GM23338 (cell line): Measurements from ENCODE around the gene WDR70. TPM values are rescaled to one million over a fixed set of nuclear protein-coding genes. Genes with fewer than 3 reads are reported as not detected.

Experiments used
- ATAC-seq: fragments of 200-7000 bp; cut with Tn5 transposase; 3 replicates; pipeline ENCODE4 v1.9.1; 2020
- DNase-seq: peaks from one replicate; pipeline ENCODE4 v3.0.0-alpha.2; 2015; ENCODE audit warnings: low spot score
- H2AFZ ChIP-seq: fragments of 200-600 bp; sonication (generic); 2 replicates; pipeline ENCODE4 v1.8.0; 2016; ENCODE audit warnings: antibody characterized with exemption, mild to moderate bottlenecking, moderate library complexity
- H3F3A ChIP-seq: fragments of 200-600 bp; sonication (generic); replicated peaks from 2 replicates; pipeline ENCODE4 v1.8.0; 2017; ENCODE audit warnings: antibody characterized with exemption, mixed run types, low read depth
- H3K27ac ChIP-seq: fragments of 200-600 bp; sonication (generic); 2 replicates; pipeline ENCODE4 v1.6.1; 2016; ENCODE audit warnings: low read depth
- H3K27me3 ChIP-seq: fragments of 200-600 bp; sonication (generic); 2 replicates; pipeline ENCODE4 v1.8.0; 2016; ENCODE audit warnings: mild to moderate bottlenecking, mixed run types, moderate library complexity; ENCODE audit not compliant: insufficient read depth
- H3K36me3 ChIP-seq: fragments of 200-600 bp; sonication (generic); 2 replicates; pipeline ENCODE4 v1.8.0; 2016; ENCODE audit warnings: mild to moderate bottlenecking; ENCODE audit not compliant: insufficient read depth
- H3K4me1 ChIP-seq: fragments of 200-600 bp; sonication (generic); 2 replicates; pipeline ENCODE4 v1.8.0; 2016; ENCODE audit warnings: mild to moderate bottlenecking, moderate library complexity; ENCODE audit not compliant: insufficient read depth
- H3K4me2 ChIP-seq: fragments of 200-600 bp; sonication (generic); 2 replicates; pipeline ENCODE4 v1.7.1; 2017; ENCODE audit warnings: mixed run types
- H3K4me3 ChIP-seq: fragments of 200-600 bp; sonication (generic); 2 replicates; pipeline ENCODE4 v1.6.1; 2016; ENCODE audit warnings: mixed run types
- H3K79me2 ChIP-seq: fragments of 200-600 bp; sonication (generic); replicated peaks from 2 replicates; pipeline ENCODE4 v1.8.0; 2017; ENCODE audit warnings: mild to moderate bottlenecking; ENCODE audit not compliant: insufficient read depth
- H3K9me2 ChIP-seq: fragments of 200-600 bp; sonication (generic); 2 replicates; pipeline ENCODE4 v1.8.0; 2017; ENCODE audit not compliant: insufficient read depth
- H4K20me1 ChIP-seq: fragments of 200-600 bp; sonication (generic); replicated peaks from 2 replicates; pipeline ENCODE4 v1.8.0; 2017; ENCODE audit warnings: mild to moderate bottlenecking; ENCODE audit not compliant: insufficient read depth
- H3K27ac Mint-ChIP-seq: 2 replicates; pipeline ENCODE4 v1.8.0; 2020; ENCODE audit warnings: inconsistent platforms, mild to moderate bottlenecking, moderate library complexity, mixed read lengths
- H3K27me3 Mint-ChIP-seq: 3 replicates; pipeline ENCODE4 v1.8.0; 2022; ENCODE audit warnings: low read depth, mild to moderate bottlenecking, moderate library complexity, mixed read lengths, inconsistent platforms; ENCODE audit not compliant: insufficient read depth, poor library complexity
- H3K36me3 Mint-ChIP-seq: 3 replicates; pipeline ENCODE4 v1.8.0; 2021; ENCODE audit warnings: low read depth, mild to moderate bottlenecking, inconsistent platforms, moderate library complexity, mixed read lengths
- H3K4me1 Mint-ChIP-seq: 3 replicates; pipeline ENCODE4 v1.8.0; 2020; ENCODE audit warnings: mild to moderate bottlenecking, inconsistent platforms, mixed read lengths
- H3K4me3 Mint-ChIP-seq: 3 replicates; pipeline ENCODE4 v1.8.0; 2021; ENCODE audit warnings: moderate library complexity, mild to moderate bottlenecking, inconsistent platforms, mixed read lengths
- H3K9me3 Mint-ChIP-seq: 3 replicates; pipeline ENCODE4 v1.8.0; 2020; ENCODE audit warnings: moderate library complexity, mild to moderate bottlenecking, inconsistent platforms, mixed read lengths
- CREB1 ChIP-seq: fragments of 250-450 bp; sonication (Bioruptor Pico); IDR thresholded peaks from 2 replicates; pipeline ENCODE4 v1.5.0; 2020; ENCODE audit warnings: low read depth, mild to moderate bottlenecking, moderate library complexity
- EZH2 ChIP-seq: fragments of 200-600 bp; sonication (generic); IDR thresholded peaks from one replicate; pipeline ENCODE4 v1.8.0; 2017; ENCODE audit warnings: antibody characterized with exemption, mild to moderate bottlenecking, low read depth; ENCODE audit not compliant: unreplicated experiment
- EZH2phosphoT487 ChIP-seq: fragments of 200-600 bp; sonication (generic); IDR thresholded peaks from one replicate; pipeline ENCODE4 v1.8.1; 2018; ENCODE audit warnings: antibody characterized with exemption; ENCODE audit not compliant: unreplicated experiment
- JUNB ChIP-seq: IDR thresholded peaks from one replicate; pipeline ENCODE4 v1.6.1; 2016; ENCODE audit warnings: antibody characterized with exemption; ENCODE audit not compliant: unreplicated experiment
- NANOG ChIP-seq: IDR thresholded peaks from 2 replicates; pipeline ENCODE4 v1.6.1; 2016; ENCODE audit warnings: antibody characterized with exemption, borderline replicate concordance
- POLR2AphosphoS5 ChIP-seq: IDR thresholded peaks from 2 replicates; pipeline ENCODE4 v1.6.1; 2016; ENCODE audit warnings: antibody characterized with exemption, low read depth
- STAT1 ChIP-seq: IDR thresholded peaks from one replicate; pipeline ENCODE4 v1.6.1; 2016; ENCODE audit warnings: antibody characterized with exemption; ENCODE audit not compliant: unreplicated experiment
- ZNF114 ChIP-seq: fragments of 250-450 bp; sonication (Bioruptor Pico); IDR thresholded peaks from 2 replicates; pipeline ENCODE4 v1.5.0; 2020; ENCODE audit warnings: mild to moderate bottlenecking, moderate library complexity
- ZNF331 ChIP-seq: fragments of 250-450 bp; sonication (Bioruptor Pico); IDR thresholded peaks from 2 replicates; pipeline ENCODE4 v1.5.0; 2020; ENCODE audit warnings: low read depth, mild to moderate bottlenecking, moderate library complexity
- polyA plus RNA-seq: library from polyadenylated mRNA; unstranded; fragments of >200 nt; fragmentation: Nextera tagmentation; extraction: Ambion mirVana; gene quantifications from 2 replicates; pipeline ENCODE4 v1.2.1, GENCODE V29; 2016
- total RNA-seq: library from RNA; depleted of rRNA; stranded (reverse); fragments of >200 nt; shearing (Covaris generic); gene quantifications from 2 replicates; pipeline ENCODE4 v1.2.3, GENCODE V29; 2014
- TF ChIP-seq, protein P1 (sequence below), 2 experiments: fragments of 200-600 bp in 1 of 2; sonication (generic) in 1 of 2; conservative IDR thresholded peaks; 2 replicates each; pipeline versions ENCODE4 v1.5.1 to v1.6.1; 2016 to 2017; ENCODE audit warnings: antibody characterized with exemption in 2 of 2, low read depth in 2 of 2, mild to moderate bottlenecking in 2 of 2, moderate library complexity in 1 of 2
- TF ChIP-seq, protein P2 (sequence below): fragments of 250-450 bp; sonication (Bioruptor Pico); IDR thresholded peaks from 2 replicates; pipeline ENCODE4 v1.5.0; 2020; ENCODE audit warnings: mild to moderate bottlenecking, moderate library complexity
- TF ChIP-seq, protein P3 (sequence below): IDR thresholded peaks from 2 replicates; pipeline ENCODE4 v1.6.1; 2016; ENCODE audit warnings: antibody characterized with exemption
- TF ChIP-seq, protein P4 (sequence below): IDR thresholded peaks from one replicate; pipeline ENCODE4 v1.6.1; 2018; ENCODE audit warnings: antibody characterized with exemption; ENCODE audit not compliant: unreplicated experiment

Gene WDR70
- total and polyA plus RNA-seq, 2 experiments from 2014 or later: 34.9 to 86.7 TPM

DNA sequence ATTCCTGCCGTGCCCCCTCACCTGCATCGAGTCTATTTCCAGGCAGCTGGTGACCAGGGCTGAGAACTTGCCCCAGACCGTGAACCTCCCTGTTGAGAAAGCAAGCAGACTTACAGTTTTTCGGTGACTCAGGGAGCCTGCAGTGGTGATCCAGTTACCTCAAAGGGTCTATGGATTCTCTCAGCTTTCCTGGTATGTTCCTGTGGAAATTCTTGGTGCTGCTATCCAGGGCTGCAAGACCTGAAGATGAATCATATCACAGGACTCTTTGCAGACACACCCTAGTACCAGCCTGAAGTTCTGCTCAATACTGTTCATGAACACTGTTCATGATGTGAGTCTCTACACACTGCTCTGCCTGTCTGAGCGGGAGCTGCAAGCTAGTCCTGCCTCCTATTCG, 154.7 kb downstream of the WDR70 start:
- Histone ChIP-seq H3K4me2 (no peak overlapping the region), H3K27me3 (no peaks in the 10 kb centered on the region), H3K79me2 (peaks cover 2% of the 10 kb centered on the region; the same call in 1 of the 2 replicates), H3K9me2 (no peaks in the 10 kb centered on the region), H2AFZ (no peak overlapping the region), H3K4me1 (peaks cover 7% of the 10 kb centered on the region; the same call in 1 of the 2 replicates), H3F3A (no peaks in the 10 kb centered on the region), H4K20me1 (no peaks in the 10 kb centered on the region), H3K36me3 (no peaks in the 10 kb centered on the region), H3K27ac (no peak overlapping the region), H3K4me3 (no peak overlapping the region)
- no peaks in the 10 kb centered on the region for H3K9me3 Mint-ChIP-seq
- no peak for ATAC-seq
- no peaks in the 10 kb centered on the region for H3K4me1 Mint-ChIP-seq
- DNase-seq: no peak
- H3K4me3 Mint-ChIP-seq: no peak overlapping the region
- peaks cover 2% of the 10 kb centered on the region for H3K27me3 Mint-ChIP-seq
- no peaks in the 10 kb centered on the region for H3K36me3 Mint-ChIP-seq
- no peak overlapping the region for H3K27ac Mint-ChIP-seq
- TF ChIP-seq POLR2AphosphoS5: no peak
- no peak for TF ChIP-seq EZH2
- TF ChIP-seq ZNF331: no peak
- TF ChIP-seq ZNF114: no peak
- TF ChIP-seq EZH2phosphoT487: no peak
- TF ChIP-seq, protein P1, sequence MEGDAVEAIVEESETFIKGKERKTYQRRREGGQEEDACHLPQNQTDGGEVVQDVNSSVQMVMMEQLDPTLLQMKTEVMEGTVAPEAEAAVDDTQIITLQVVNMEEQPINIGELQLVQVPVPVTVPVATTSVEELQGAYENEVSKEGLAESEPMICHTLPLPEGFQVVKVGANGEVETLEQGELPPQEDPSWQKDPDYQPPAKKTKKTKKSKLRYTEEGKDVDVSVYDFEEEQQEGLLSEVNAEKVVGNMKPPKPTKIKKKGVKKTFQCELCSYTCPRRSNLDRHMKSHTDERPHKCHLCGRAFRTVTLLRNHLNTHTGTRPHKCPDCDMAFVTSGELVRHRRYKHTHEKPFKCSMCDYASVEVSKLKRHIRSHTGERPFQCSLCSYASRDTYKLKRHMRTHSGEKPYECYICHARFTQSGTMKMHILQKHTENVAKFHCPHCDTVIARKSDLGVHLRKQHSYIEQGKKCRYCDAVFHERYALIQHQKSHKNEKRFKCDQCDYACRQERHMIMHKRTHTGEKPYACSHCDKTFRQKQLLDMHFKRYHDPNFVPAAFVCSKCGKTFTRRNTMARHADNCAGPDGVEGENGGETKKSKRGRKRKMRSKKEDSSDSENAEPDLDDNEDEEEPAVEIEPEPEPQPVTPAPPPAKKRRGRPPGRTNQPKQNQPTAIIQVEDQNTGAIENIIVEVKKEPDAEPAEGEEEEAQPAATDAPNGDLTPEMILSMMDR (conservative IDR thresholded peaks at IDR 0.05; ENCODE audit: low read depth in 2 of 2): no peak
- no peak for TF ChIP-seq CREB1 (CRISPR knock-in tag)
- TF ChIP-seq STAT1: no peak
- TF ChIP-seq, protein P2, sequence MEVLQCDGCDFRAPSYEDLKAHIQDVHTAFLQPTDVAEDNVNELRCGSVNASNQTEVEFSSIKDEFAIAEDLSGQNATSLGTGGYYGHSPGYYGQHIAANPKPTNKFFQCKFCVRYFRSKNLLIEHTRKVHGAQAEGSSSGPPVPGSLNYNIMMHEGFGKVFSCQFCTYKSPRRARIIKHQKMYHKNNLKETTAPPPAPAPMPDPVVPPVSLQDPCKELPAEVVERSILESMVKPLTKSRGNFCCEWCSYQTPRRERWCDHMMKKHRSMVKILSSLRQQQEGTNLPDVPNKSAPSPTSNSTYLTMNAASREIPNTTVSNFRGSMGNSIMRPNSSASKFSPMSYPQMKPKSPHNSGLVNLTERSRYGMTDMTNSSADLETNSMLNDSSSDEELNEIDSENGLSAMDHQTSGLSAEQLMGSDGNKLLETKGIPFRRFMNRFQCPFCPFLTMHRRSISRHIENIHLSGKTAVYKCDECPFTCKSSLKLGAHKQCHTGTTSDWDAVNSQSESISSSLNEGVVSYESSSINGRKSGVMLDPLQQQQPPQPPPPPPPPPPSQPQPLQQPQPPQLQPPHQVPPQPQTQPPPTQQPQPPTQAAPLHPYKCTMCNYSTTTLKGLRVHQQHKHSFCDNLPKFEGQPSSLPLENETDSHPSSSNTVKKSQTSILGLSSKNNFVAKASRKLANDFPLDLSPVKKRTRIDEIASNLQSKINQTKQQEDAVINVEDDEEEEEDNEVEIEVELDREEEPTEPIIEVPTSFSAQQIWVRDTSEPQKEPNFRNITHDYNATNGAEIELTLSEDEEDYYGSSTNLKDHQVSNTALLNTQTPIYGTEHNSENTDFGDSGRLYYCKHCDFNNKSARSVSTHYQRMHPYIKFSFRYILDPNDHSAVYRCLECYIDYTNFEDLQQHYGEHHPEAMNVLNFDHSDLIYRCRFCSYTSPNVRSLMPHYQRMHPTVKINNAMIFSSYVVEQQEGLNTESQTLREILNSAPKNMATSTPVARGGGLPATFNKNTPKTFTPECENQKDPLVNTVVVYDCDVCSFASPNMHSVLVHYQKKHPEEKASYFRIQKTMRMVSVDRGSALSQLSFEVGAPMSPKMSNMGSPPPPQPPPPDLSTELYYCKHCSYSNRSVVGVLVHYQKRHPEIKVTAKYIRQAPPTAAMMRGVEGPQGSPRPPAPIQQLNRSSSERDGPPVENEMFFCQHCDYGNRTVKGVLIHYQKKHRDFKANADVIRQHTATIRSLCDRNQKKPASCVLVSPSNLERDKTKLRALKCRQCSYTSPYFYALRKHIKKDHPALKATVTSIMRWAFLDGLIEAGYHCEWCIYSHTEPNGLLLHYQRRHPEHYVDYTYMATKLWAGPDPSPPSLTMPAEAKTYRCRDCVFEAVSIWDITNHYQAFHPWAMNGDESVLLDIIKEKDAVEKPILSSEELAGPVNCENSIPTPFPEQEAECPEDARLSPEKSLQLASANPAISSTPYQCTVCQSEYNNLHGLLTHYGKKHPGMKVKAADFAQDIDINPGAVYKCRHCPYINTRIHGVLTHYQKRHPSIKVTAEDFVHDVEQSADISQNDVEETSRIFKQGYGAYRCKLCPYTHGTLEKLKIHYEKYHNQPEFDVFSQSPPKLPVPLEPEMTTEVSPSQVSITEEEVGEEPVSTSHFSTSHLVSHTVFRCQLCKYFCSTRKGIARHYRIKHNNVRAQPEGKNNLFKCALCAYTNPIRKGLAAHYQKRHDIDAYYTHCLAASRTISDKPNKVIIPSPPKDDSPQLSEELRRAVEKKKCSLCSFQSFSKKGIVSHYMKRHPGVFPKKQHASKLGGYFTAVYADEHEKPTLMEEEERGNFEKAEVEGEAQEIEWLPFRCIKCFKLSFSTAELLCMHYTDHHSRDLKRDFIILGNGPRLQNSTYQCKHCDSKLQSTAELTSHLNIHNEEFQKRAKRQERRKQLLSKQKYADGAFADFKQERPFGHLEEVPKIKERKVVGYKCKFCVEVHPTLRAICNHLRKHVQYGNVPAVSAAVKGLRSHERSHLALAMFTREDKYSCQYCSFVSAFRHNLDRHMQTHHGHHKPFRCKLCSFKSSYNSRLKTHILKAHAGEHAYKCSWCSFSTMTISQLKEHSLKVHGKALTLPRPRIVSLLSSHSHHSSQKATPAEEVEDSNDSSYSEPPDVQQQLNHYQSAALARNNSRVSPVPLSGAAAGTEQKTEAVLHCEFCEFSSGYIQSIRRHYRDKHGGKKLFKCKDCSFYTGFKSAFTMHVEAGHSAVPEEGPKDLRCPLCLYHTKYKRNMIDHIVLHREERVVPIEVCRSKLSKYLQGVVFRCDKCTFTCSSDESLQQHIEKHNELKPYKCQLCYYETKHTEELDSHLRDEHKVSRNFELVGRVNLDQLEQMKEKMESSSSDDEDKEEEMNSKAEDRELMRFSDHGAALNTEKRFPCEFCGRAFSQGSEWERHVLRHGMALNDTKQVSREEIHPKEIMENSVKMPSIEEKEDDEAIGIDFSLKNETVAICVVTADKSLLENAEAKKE (CRISPR knock-in tag): no peak
- TF ChIP-seq JUNB: no peak
- TF ChIP-seq, protein P3, sequence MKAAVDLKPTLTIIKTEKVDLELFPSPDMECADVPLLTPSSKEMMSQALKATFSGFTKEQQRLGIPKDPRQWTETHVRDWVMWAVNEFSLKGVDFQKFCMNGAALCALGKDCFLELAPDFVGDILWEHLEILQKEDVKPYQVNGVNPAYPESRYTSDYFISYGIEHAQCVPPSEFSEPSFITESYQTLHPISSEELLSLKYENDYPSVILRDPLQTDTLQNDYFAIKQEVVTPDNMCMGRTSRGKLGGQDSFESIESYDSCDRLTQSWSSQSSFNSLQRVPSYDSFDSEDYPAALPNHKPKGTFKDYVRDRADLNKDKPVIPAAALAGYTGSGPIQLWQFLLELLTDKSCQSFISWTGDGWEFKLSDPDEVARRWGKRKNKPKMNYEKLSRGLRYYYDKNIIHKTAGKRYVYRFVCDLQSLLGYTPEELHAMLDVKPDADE: no peak
- no peak for TF ChIP-seq NANOG
- TF ChIP-seq, protein P4, sequence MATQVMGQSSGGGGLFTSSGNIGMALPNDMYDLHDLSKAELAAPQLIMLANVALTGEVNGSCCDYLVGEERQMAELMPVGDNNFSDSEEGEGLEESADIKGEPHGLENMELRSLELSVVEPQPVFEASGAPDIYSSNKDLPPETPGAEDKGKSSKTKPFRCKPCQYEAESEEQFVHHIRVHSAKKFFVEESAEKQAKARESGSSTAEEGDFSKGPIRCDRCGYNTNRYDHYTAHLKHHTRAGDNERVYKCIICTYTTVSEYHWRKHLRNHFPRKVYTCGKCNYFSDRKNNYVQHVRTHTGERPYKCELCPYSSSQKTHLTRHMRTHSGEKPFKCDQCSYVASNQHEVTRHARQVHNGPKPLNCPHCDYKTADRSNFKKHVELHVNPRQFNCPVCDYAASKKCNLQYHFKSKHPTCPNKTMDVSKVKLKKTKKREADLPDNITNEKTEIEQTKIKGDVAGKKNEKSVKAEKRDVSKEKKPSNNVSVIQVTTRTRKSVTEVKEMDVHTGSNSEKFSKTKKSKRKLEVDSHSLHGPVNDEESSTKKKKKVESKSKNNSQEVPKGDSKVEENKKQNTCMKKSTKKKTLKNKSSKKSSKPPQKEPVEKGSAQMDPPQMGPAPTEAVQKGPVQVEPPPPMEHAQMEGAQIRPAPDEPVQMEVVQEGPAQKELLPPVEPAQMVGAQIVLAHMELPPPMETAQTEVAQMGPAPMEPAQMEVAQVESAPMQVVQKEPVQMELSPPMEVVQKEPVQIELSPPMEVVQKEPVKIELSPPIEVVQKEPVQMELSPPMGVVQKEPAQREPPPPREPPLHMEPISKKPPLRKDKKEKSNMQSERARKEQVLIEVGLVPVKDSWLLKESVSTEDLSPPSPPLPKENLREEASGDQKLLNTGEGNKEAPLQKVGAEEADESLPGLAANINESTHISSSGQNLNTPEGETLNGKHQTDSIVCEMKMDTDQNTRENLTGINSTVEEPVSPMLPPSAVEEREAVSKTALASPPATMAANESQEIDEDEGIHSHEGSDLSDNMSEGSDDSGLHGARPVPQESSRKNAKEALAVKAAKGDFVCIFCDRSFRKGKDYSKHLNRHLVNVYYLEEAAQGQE: no peak
